Hematopoietic multipotent progenitor cell treated with erythropoietin and hydrocortisone succinate and interleukin-3 and kit ligand, for 6 days (in vitro differentiated cells): Measurements from ENCODE around the gene FFAR2.

Source experiments
- DNase-seq: peaks from one replicate; pipeline ENCODE4 v3.0.0-alpha.2; 2015

FFAR2 gene

GRCh38 chr19:35491836-35492360, 43.8 kb downstream of the FFAR2 start:
- no peak for DNase-seq

GRCh38 chr19:35493971-35494370, 45.9 kb downstream of the FFAR2 start:
- no peak for DNase-seq

GRCh38 chr19:35495107-35496064, 47.3 kb downstream of the FFAR2 start:
- peak; percentile 77 for DNase-seq

GRCh38 chr19:35497406-35497805, 49.3 kb downstream of the FFAR2 start:
- no peak for DNase-seq

GRCh38 chr19:35498220-35498619, 50.2 kb downstream of the FFAR2 start:
- DNase-seq: no peak

GRCh38 chr19:35498984-35499527, 51.0 kb downstream of the FFAR2 start:
- peak; percentile 16 for DNase-seq

- no peak for DNase-seq
Observed at GRCh38 chr19:35500611-35501010, 52.6 kb downstream of the FFAR2 start.
